HG03565 (cell line): ENCODE measurements around the gene GPR180.

Experiments
- ATAC-seq: cut with Tn5 transposase; IDR thresholded peaks from one replicate; pipeline ENCODE4 v1.9.1; 2021; ENCODE audit warnings: mild to moderate bottlenecking, moderate library complexity; ENCODE audit not compliant: unreplicated experiment

Gene GPR180

DNA sequence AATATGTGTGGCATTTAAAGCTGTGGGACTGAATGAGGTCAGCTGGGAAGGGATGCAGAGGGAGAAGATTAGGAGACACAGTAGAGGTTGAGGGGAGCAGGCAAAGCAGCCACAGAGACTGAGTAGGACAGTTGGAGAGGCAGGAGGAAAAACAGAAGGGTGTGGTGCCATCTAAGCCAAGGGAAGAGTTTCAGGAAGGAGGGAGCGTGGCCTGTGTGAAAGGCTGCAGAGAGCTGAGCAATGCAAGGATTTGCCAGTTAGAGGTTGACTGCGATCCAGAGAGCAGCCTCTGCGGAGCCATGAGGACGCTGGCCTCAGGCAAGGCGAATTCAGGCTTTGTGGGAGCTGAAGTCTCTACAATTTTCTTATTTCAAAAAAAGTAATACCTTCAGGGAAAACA is 81.8 kb downstream of the GPR180 start:
- no peak for ATAC-seq
